Immature natural killer cell (primary cell): Measurements from ENCODE around the gene BLOC1S4. TPM values are rescaled to one million over a fixed set of nuclear protein-coding genes. Genes with fewer than 3 reads are reported as not detected.
"Not testable (repeated sequence)": the region's sequence is repeated elsewhere in the genome, so short reads cannot be mapped to it uniquely, and the experiment has no call there.

Experiments
- DNase-seq, 3 donors: peaks; one replicate each; pipeline ENCODE4 v3.0.0; 2022; ENCODE audit warnings: mixed read lengths in 1 of 3
- H3K27ac Mint-ChIP-seq, 6 donors: one replicate each; pipeline ENCODE4 v1.8.0; 2020; ENCODE audit warnings: mixed read lengths in 6 of 6, mild to moderate bottlenecking in 5 of 6, inconsistent platforms in 4 of 6, moderate library complexity in 3 of 6
- H3K27me3 Mint-ChIP-seq, 3 donors: one replicate each; pipeline ENCODE4 v1.8.0; 2020 to 2021; ENCODE audit warnings: low read depth in 3 of 3, mild to moderate bottlenecking in 3 of 3, mixed read lengths in 3 of 3, moderate library complexity in 3 of 3, inconsistent platforms in 1 of 3
- H3K36me3 Mint-ChIP-seq, 3 donors: one replicate each; pipeline ENCODE4 v1.8.0; 2020; ENCODE audit warnings: mixed read lengths in 3 of 3, inconsistent platforms in 2 of 3, mild to moderate bottlenecking in 2 of 3
- H3K4me1 Mint-ChIP-seq, 2 donors: one replicate each; pipeline ENCODE4 v1.8.0; 2020; ENCODE audit warnings: inconsistent platforms in 2 of 2, mild to moderate bottlenecking in 2 of 2, mixed read lengths in 2 of 2, moderate library complexity in 1 of 2
- H3K4me3 Mint-ChIP-seq, 5 donors: one replicate each; pipeline ENCODE4 v1.8.0; 2020; ENCODE audit warnings: mild to moderate bottlenecking in 5 of 5, mixed read lengths in 5 of 5, inconsistent platforms in 3 of 5, moderate library complexity in 3 of 5
- H3K9me3 Mint-ChIP-seq, 6 donors: one replicate each; pipeline ENCODE4 v1.8.0; 2020; ENCODE audit warnings: mild to moderate bottlenecking in 6 of 6, mixed read lengths in 6 of 6, inconsistent platforms in 4 of 6, moderate library complexity in 3 of 6
- polyA plus RNA-seq, 3 donors: library from polyadenylated mRNA; unstranded; fragments of 300-500 nt; fragmentation: Illumina TruSeq; gene quantifications; one replicate each; pipeline ENCODE4 v1.2.3, GENCODE V29; 2021

BLOC1S4 gene
- polyA plus RNA-seq, 3 donors from 2014 or later, result 53.5 to 65.8 (median 54.2) TPM

DNA sequence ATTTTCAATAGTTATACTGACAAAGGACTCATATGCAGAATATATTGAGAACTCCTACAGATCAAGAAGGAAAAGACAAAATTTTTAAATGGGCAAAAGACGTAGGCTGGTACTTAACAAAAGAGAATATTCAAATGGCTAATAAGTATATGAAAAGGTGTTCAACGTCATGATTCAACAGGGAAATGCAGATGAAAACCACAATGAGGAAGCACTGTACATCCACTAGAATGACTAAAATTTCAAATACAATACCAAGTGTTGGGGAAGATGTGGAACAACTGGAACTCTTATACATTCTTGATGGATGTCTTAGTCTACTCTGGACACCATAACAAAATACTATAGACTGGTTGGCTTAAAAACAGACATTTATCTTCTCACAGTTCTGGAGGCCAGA, 5.0 kb upstream of the BLOC1S4 start:
- Mint-ChIP-seq H3K27ac (peak overlapping the region in 3 of 6 donors; percentile 24 to 98 (median 58)), H3K27me3 (peaks cover 11 to 13% (median 12%) of the 10 kb centered on the region in 3 donors), H3K4me3 (peak overlapping the region in 2 of 5 donors; percentile 23 to 37), H3K4me1 (peaks cover 59 to 63% of the 10 kb centered on the region in 2 donors), H3K36me3 (peaks cover 6 to 10% (median 6%) of the 10 kb centered on the region in 3 donors), H3K9me3 (no peaks in the 10 kb centered on the region)
- DNase-seq, result no peak

DNA sequence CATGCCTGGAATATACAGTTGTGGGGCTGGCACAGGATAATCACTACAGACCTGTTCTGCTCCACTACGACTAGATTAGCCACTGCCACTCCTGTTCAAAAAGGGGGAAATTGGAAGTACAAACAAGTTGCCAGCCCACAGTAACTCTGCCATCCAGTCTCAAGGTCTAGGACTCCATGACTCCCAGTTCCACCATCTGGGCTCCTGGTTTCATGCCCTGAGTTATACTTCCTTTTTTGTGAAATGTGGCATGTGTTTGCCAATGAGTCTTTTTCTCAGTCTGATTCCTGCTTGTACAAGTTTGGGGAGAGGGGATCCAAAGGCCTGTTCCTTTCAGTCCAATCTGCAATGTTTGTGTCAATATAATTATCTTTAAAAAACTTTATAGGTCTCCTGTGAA, 1.0 kb upstream of the BLOC1S4 start:
- H3K27me3 Mint-ChIP-seq, result peaks cover 5 to 6% (median 5%) of the 10 kb centered on the region in 3 donors
- no peaks in the 10 kb centered on the region for H3K9me3 Mint-ChIP-seq
- peaks cover 4 to 5% (median 4%) of the 10 kb centered on the region in 3 donors for H3K36me3 Mint-ChIP-seq
- no peak for DNase-seq
- peaks cover 42 to 50% of the 10 kb centered on the region in 2 donors for H3K4me1 Mint-ChIP-seq
- H3K4me3 Mint-ChIP-seq, result peak overlapping the region in 4 of 5 donors; percentile 41 to 62 (median 45)
- peak overlapping the region; percentile 49 to 98 (median 66) for H3K27ac Mint-ChIP-seq

DNA sequence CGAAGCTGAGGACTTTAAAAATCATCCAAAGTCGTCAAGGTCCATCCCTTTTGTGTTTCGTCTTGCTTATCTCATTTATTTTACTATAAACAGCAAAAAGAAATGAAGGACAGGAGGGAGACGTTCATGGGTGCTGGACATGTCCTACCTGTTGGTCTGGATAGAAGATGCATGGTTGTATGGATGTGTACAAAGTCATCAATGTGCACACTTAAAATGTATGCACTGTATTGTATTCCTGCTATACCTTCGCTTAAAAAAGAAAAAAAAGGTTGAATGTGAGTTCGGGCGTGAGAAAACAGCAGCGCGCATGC, 313 bp upstream of the BLOC1S4 start:
- Mint-ChIP-seq H3K27ac (peak overlapping the region; percentile 92 to 98 (median 95)), H3K9me3 (no peaks in the 10 kb centered on the region), H3K4me3 (peak overlapping the region; percentile 92 to 97 (median 95)), H3K4me1 (peaks cover 39 to 47% of the 10 kb centered on the region in 2 donors), H3K27me3 (peaks cover 5 to 6% (median 5%) of the 10 kb centered on the region in 3 donors), H3K36me3 (peaks cover 4 to 5% (median 4%) of the 10 kb centered on the region in 3 donors)
- DNase-seq, result no peak

DNA sequence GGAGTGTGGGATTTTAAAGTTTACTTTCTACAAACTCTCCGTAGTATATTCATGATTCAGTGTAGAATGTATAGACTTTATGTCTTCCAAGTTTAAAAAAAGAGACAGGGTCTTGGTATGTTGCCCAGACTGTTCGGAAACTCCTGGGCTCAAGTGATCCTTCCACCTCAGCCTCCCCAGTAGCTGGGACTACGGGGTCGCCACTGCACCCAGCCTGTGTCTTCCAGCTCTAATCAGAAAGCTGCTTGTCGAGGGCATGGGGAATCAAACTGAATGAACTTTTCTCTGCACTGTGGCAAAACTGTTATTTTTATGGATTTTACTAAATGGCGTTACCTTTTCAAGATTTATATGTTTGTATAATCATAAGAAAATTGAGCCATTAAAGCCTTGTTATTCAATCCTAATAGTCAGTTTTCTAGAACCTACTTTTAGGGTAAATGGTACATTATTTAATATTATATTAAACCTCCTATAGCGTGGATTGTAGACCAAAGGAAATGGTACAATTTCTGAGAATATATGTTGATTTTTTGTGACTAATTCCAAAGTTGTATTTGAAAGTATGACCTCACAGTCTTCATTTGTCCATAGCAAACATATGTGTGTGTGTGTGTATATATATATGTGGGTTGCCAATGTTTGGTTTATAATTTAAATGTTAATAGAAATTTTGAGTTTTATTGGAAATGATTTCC, 1.1 kb downstream of the BLOC1S4 start:
- Mint-ChIP-seq H3K4me1 (peaks cover 41 to 51% of the 10 kb centered on the region in 2 donors), H3K27ac (peak overlapping the region; percentile 84 to 98 (median 92)), H3K36me3 (peaks cover 4 to 5% (median 4%) of the 10 kb centered on the region in 3 donors), H3K9me3 (no peaks in the 10 kb centered on the region), H3K27me3 (peaks cover 5 to 7% (median 6%) of the 10 kb centered on the region in 3 donors), H3K4me3 (peak overlapping the region; percentile 84 to 96 (median 92))
- DNase-seq, result no peak

DNA sequence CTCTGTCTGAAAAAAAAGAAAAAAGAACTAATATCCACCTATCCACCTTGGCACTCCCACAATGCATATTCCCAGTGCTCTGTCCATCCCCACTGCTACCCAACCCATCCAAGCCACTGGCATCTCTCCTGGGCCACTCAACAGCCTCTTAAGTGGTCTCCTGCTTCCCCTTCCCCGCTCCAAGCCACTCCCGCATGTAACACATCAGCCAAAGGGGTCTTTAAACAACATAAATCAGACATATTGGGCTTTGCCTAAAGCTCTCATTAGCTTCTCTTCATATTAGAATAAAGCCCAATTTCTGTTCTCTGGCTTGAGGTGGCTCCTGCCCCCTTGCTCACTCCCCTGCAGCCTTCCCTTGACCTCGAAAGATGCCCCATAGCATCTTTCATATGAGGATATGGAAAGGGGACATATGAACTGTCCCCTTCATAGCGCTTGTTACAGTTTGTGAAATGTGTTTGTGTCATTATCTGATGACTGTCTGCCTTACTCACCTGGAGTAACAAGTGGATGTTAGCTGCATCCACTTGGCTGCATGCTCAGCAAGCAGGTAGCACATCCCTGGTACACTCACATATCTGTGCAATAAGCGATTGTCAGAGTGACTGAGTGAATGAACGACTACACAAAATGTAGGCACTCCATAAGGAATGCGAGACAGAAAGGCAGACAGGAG, 3.1 kb downstream of the BLOC1S4 start:
- Mint-ChIP-seq H3K36me3 (peaks cover 4 to 5% (median 4%) of the 10 kb centered on the region in 3 donors), H3K27me3 (peaks cover 5 to 7% (median 6%) of the 10 kb centered on the region in 3 donors), H3K27ac (peak overlapping the region in 5 of 6 donors; percentile 8 to 88 (median 62)), H3K4me1 (peaks cover 41 to 51% of the 10 kb centered on the region in 2 donors), H3K4me3 (peak overlapping the region in 4 of 5 donors; percentile 16 to 66 (median 44)), H3K9me3 (no peaks in the 10 kb centered on the region)
- DNase-seq, result no peak

DNA sequence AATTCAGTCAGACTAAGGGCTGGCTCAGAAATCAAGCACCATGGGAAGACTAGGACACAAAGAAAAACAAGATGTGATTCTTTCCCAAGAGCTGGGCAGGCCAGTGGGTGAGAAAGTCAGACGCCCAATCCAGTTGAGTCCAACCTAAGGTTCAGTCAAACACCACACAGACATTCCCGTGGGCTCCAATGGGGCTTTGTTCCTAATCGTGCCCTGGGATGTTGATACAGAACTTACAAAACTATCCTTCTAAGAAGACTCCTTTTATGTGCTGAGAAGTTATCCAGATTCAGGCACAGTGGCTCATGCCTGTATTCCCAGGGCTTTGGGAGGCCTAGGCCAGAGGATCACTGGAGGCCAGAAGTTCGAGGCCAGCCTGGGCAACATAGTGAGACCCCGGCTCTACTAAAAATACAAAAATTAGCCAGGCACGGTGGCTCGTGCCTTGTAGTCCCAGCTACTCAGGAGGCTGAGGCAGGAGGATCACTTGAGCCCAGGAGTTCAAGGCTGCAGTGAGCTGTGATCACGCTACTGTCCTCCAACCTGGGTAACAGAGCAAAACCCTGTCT, 3.7 kb downstream of the BLOC1S4 start:
- no peak for DNase-seq
- Mint-ChIP-seq H3K27ac (peak overlapping the region in 3 of 6 donors; percentile 22 to 57 (median 30)), H3K4me1 (peaks cover 39 to 50% of the 10 kb centered on the region in 2 donors), H3K36me3 (peaks cover 4 to 5% (median 4%) of the 10 kb centered on the region in 3 donors), H3K4me3 (no peak overlapping the region), H3K27me3 (peaks cover 5 to 7% (median 6%) of the 10 kb centered on the region in 3 donors), H3K9me3 (no peaks in the 10 kb centered on the region)

DNA sequence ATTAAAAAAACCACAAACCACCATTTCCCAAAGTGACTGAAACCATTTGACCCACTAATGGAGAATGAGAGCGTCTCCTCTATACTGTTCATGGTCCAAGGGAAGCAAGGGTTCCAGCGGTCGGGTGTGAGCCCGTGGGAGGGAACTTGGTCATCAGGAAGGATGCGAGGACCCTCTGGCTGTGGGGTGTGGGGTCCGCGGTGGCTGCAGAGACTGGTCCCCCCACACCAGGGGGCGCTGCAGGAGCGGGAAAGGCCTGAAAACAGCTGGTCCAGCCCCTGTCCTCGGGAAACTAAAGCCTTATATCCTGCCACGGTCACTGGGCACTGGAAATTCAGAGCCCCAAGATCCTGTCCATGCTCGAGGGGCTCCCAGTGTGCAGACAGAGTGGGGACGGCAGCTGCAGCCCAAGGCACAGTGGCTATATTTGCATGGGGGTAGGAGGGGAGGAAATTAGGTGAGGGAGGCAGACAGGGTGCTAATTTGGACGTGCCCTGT, 4.3 kb downstream of the BLOC1S4 start:
- H3K27me3 Mint-ChIP-seq, result peaks cover 5 to 7% (median 6%) of the 10 kb centered on the region in 3 donors
- peak overlapping the region in 4 of 5 donors; percentile 24 to 67 (median 60) for H3K4me3 Mint-ChIP-seq
- H3K4me1 Mint-ChIP-seq, result peaks cover 35 to 45% of the 10 kb centered on the region in 2 donors
- peak; percentile 77 to 82 (median 79) for DNase-seq
- peaks cover 4 to 5% (median 4%) of the 10 kb centered on the region in 3 donors for H3K36me3 Mint-ChIP-seq
- no peaks in the 10 kb centered on the region for H3K9me3 Mint-ChIP-seq
- H3K27ac Mint-ChIP-seq, result peak overlapping the region; percentile 30 to 77 (median 62)

DNA sequence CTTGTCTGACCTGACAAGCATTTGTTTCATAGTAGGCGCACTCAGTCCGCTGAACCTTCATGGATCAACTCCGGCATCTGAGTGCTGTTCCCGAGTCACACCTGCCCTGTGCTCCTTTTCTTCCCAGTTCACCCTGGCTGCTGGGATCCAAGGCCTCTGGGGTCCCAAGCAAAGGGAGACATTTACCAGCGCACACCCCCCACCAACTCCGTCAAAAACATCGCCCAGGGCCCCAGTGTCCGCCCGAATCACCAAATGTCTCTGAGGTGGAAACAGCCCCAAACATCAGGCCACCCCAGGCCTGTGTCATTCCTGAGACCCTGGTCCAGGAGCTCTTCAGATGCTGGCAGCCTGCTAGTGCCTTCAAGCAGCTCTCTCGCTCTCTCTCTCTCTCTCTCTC, 5.1 kb downstream of the BLOC1S4 start:
- H3K27ac Mint-ChIP-seq, result peak overlapping the region in 2 of 6 donors; percentile 8 to 40
- H3K36me3 Mint-ChIP-seq, result peaks cover 4 to 5% (median 4%) of the 10 kb centered on the region in 3 donors
- DNase-seq, result no peak
- peaks cover 0 to 2% (median 0%) of the 10 kb centered on the region in 3 donors for H3K27me3 Mint-ChIP-seq
- no peak overlapping the region for H3K4me3 Mint-ChIP-seq
- H3K4me1 Mint-ChIP-seq, result peaks cover 28 to 36% of the 10 kb centered on the region in 2 donors
- no peaks in the 10 kb centered on the region for H3K9me3 Mint-ChIP-seq

DNA sequence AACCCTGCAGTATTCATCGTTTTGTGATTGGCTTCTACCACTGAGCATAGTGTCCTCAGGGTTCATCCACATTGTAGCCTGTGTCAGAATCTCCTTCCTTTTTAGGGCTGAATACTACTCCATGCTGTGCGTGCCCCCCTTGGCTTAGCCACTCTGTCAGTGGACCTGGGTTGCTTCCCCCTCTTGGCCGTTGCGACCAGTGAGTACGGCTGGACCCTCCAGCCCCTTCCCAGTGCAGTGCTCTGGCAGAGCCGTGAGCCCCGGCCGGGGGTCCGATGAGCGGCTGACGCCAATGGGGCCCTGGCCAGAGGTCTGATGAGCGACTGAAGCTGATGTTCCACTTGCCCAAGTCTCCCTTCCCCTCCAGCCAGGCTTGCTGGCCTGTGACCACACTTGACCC, 6.9 kb downstream of the BLOC1S4 start:
- Mint-ChIP-seq H3K4me1 (peaks cover 18 to 26% of the 10 kb centered on the region in 2 donors), H3K27me3 (peaks cover 0 to 3% (median 3%) of the 10 kb centered on the region in 3 donors), H3K9me3 (no peaks in the 10 kb centered on the region), H3K27ac (no peak overlapping the region), H3K36me3 (peaks cover 4 to 5% (median 4%) of the 10 kb centered on the region in 3 donors), H3K4me3 (no peak overlapping the region)
- no peak for DNase-seq

DNA sequence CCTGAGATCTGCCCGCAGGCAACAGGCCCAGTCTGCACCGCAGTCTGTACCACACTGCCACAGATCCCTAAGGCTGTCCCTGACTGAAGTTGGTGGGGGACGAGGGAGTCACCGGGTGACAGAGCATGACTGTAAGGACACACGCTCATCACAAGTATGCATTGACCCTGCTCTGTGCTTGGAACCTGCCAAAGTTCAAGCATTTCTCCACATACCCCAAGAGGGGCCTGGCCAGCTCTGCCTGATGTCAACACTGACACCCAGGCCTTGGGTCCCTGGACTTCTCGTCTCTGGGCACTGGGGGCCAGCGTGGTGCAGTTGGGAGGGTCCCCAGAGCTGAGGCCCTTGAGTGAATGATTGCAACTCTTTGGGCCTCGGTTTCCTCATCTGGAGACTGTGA, 7.9 kb downstream of the BLOC1S4 start:
- H3K9me3 Mint-ChIP-seq, result no peaks in the 10 kb centered on the region
- H3K36me3 Mint-ChIP-seq, result peaks cover 3 to 4% (median 3%) of the 10 kb centered on the region in 3 donors
- no peak overlapping the region for H3K4me3 Mint-ChIP-seq
- no peak for DNase-seq
- H3K27me3 Mint-ChIP-seq, result peaks cover 0 to 3% (median 3%) of the 10 kb centered on the region in 3 donors
- H3K27ac Mint-ChIP-seq, result no peak overlapping the region
- H3K4me1 Mint-ChIP-seq, result peaks cover 12 to 17% of the 10 kb centered on the region in 2 donors

DNA sequence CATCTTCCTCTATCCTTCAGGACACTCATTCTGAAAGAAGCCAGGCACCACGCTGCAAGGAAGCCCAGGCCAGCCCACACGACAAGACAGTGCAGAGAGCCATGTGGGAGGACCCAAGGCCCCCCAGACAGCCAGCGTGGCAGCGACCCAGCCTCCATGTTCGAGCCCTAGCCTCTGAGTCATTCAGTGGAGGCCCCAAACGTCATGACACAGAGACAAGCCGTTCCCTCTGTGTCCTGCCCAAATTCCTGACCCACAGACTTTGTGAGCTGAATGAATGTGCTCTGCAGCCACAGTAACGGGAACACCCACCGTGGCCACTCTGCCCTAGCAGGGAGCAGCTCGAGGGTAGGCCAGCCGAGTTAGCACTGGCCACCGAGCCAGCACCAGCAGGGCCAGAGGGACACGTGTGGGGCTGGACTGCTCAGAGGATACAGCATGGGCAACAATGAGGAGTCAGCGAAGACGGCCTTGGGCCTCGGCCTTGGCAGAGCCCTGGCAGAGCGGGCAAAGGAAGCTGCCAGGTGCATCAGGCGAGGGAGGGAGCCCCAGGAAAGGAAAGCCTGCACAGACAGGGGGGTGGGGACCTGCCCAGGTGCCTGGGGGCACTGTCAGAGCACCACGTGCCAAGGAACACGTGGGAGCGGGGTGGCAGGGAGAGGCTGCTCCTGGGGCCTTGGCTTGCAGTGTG, 8.6 kb downstream of the BLOC1S4 start:
- H3K4me3 Mint-ChIP-seq, result no peak overlapping the region
- DNase-seq, result no peak
- no peaks in the 10 kb centered on the region for H3K9me3 Mint-ChIP-seq
- H3K36me3 Mint-ChIP-seq, result no peaks in the 10 kb centered on the region
- H3K27ac Mint-ChIP-seq, result no peak overlapping the region
- peaks cover 7 to 11% of the 10 kb centered on the region in 2 donors for H3K4me1 Mint-ChIP-seq
- peaks cover 0 to 3% (median 3%) of the 10 kb centered on the region in 3 donors for H3K27me3 Mint-ChIP-seq

DNA sequence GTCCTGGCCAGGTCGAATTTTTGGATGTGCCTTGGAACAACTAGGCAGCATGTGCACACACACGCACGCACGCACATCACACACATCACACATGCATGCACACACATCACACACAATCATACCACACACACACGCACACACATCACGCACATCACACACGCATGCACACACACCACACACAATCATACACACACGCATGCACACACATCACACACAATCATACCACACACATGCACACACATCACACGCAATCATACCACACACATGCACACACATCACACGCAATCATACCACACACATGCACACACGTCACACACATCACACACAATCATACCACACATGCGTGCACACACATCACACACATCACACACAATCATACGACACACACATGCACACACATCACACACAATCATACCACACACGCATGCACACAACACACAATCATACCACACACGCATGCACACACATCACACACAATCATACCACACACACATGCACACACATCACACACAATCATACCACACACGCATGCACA, 9.5 kb downstream of the BLOC1S4 start:
- DNase-seq, H3K27me3 Mint-ChIP-seq, H3K9me3 Mint-ChIP-seq, H3K36me3 Mint-ChIP-seq, H3K4me1 Mint-ChIP-seq, H3K27ac Mint-ChIP-seq, H3K4me3 Mint-ChIP-seq: not testable (repeated sequence)
